Activated CD4-positive, alpha-beta T cell treated with anti-CD3 and anti-CD28 coated beads, Interleukin-2, Interleukin-4, amounts not matched to agents 100 ng/mL and 50 ng/mL, durations not matched to agents 16 hours and 8 hours (primary cell): Measurements from ENCODE around the gene SPATA13.
"Not testable (repeated sequence)": the region's sequence is repeated elsewhere in the genome, so short reads cannot be mapped to it uniquely, and the experiment has no call there.

Experiments used
- DNase-seq: peaks from one replicate; pipeline ENCODE4 v3.0.0-alpha.2; 2020; ENCODE audit warnings: low spot score

The SPATA13 gene

DNA sequence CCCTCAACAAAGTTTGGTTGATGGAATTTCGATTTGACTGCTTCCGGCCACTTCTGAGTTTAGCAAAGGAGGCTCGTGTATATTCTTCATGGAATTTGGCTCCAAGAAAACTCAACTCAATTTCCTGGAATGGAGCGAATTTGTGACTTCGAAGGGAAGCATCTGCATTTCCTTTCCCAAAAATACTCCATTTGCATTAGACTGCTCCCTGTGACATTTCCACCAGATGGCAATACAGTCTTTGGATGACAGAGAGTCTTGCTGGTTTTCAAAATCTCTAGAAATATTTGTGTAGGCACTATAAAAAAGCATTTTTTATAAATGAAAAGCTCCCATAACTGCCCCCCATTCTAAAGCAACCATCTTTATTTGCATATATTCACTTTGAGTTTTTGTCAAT, 152.9 kb downstream of the SPATA13 start:
- no peak for DNase-seq

GRCh38 chr13:24317835-24318234, 157.3 kb downstream of the SPATA13 start:
- not testable (repeated sequence) for DNase-seq

DNA sequence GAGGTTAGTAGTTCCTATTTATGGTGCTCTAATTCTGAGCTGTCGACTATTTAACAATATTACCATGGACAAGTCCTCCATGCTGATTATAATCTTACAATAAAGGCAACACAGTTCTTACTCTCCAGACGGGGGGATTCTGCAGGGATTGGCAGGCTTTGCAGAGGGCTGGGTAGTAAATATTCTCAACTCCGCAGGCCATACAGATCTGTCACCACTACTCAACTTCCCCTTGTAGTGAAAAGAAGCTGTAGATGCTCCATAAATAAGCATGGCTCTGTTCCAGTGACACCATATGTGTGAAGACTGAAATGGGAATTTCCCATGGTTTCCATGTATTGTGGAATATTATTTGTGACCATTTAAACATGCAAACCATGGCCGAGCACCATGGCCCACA, 158.4 kb downstream of the SPATA13 start:
- DNase-seq = not testable (repeated sequence)

DNA sequence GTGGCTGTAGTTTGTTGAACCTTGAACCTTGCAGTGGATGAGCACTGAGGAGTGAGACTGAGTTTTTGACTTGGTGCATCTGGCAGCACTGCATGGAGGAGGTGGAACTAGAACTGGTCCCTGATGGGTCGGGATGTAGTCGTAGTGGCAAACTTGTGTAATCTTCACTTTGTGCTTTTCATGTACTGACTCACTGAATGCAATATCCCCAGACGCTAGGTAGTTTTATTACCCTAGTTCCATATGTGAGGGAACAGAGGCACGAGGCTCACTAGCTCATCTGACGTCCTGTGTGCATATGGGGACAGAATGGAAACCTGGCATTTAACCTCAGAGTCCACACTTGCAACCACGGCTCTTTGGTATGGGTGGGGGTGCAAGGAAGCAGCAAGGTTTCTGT, 159.1 kb downstream of the SPATA13 start:
- DNase-seq = not testable (repeated sequence)

GRCh38 chr13:24321416-24321815, 160.9 kb downstream of the SPATA13 start:
- not testable (repeated sequence) for DNase-seq

DNA sequence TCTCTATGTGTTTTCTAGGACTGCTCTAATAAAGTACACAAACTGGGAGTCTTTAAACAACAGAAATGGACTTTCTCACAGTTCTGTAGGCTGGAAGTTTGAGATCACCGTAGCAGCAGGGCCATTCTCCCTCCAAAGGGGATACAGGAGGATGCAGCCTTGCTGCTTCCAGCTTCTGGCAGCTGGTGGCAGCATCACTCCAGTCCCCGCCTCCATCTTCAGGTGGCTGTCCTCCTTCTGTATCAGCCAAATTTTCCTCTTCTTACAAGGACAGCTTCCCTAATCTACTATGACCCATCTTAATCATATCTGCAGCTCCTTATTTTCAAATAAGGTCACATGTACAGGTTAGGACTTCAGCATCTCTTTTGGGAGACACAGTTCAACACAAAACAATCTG, 161.9 kb downstream of the SPATA13 start:
- not testable (repeated sequence) for DNase-seq

DNA sequence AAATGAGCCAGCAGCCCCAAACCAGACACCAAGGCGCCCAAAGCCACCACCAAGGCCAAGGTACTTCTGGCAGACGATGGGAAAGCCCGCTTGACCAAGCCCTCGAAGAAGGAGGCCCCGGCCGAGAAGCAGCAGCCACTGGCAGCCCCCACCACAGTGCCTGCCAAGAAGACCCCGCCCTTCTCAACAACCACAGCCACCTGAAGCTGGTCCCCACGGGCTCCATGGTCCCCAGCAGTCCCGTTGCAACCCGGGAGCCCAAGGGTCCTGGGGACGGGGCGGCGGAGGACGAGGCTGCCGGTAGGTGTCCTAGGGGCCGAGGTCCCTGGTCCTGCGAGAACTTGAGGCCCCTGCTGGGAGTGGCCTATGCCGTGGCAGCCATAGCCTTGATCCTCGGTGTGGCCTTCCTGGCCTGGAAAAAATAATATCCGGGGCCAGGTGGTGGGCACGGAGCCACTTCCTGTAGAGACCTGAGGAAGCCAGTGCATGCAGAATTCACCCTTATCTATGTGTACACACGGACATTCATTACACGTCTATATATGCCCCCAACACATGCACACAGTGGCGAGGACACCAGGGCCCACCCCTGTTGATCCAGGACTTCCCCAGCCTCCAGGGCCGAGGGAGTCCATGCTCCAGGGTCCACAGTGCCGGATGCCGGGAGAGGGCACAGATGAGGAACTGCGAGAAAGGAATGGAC, 162.7 kb downstream of the SPATA13 start:
- no peak for DNase-seq

- no peak for DNase-seq
Observed at GRCh38 chr13:24323739-24324075, 163.2 kb downstream of the SPATA13 start.

- DNase-seq = not testable (repeated sequence)
Observed at GRCh38 chr13:24327598-24327997, 167.1 kb downstream of the SPATA13 start.

GRCh38 chr13:24328145-24328544, 167.6 kb downstream of the SPATA13 start:
- DNase-seq = no peak

- DNase-seq = no peak
Observed at GRCh38 chr13:24338721-24339120, 178.2 kb downstream of the SPATA13 start.

DNA sequence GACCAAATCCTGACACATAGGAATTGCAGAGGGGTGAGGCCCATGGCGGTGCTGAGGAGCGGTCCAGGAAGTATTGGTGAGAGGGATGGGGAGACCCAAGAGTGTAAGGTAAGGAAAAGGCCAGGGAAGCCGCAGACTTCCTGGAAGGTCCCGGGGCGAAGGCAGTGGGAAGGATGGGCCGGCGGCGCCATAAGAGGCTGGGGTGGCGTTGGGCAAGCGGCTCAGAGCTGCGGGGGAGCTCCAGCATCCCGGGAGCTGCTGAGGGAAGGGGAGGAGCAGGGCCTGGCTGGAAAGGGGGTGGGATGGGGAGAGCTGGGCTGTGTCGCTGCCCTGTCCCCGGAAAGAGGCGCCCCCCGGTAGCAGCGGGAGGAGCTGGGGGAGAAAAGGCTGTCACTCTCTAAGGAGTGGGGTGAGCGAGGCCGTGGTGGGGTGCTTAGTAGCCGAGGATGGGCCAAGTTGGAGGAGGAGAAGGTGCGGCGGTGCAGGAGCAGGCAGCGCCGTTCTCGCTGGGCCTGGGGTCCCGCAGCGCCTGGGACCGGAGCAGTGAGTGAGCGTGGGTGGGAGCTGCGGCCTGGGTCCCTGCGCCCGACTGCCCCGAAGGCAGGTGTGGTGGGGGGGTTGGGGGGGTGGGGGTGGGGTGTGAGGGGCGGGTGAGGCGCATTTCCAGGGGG, 179.6 kb downstream of the SPATA13 start:
- DNase-seq = no peak

GRCh38 chr13:24340608-24340955, 180.1 kb downstream of the SPATA13 start:
- no peak for DNase-seq

GRCh38 chr13:24341439-24341838, 180.9 kb downstream of the SPATA13 start:
- DNase-seq = no peak

- no peak for DNase-seq
Observed at GRCh38 chr13:24348385-24348784, 187.9 kb downstream of the SPATA13 start.

DNA sequence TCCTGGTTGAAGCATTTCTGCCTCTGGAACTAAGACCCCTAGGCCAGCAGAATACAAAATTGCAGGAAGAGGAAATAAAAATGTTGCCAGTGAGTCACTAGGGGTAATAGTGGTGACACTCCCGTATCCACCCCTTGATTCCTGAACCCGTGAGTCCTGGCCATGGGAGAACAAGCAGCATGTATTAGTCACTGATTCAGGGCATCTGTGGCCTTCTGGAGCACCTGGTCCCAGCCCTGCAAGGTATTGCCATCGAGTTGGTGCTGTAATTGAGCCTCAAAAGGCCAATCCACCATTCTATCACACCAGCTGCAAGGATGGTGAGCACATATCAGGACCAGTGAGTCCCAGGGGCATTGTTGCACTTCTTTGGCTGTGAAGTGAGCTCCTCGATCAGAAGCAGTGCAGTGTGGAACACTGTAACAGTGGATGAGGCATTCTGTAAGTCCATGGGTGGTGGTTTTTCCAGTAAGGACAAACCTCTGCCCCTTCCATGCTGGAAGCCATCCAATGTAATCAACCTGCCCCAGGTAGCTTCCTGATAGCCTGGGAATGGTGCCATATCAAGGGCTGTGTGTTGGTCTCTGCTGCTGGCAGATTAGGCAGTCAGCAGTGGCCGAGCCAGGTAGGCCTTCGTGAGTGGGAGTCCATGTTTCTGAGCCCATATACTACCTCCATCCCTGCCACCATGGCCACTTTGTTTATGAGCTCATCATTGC, 188.4 kb downstream of the SPATA13 start:
- no peak for DNase-seq

DNA sequence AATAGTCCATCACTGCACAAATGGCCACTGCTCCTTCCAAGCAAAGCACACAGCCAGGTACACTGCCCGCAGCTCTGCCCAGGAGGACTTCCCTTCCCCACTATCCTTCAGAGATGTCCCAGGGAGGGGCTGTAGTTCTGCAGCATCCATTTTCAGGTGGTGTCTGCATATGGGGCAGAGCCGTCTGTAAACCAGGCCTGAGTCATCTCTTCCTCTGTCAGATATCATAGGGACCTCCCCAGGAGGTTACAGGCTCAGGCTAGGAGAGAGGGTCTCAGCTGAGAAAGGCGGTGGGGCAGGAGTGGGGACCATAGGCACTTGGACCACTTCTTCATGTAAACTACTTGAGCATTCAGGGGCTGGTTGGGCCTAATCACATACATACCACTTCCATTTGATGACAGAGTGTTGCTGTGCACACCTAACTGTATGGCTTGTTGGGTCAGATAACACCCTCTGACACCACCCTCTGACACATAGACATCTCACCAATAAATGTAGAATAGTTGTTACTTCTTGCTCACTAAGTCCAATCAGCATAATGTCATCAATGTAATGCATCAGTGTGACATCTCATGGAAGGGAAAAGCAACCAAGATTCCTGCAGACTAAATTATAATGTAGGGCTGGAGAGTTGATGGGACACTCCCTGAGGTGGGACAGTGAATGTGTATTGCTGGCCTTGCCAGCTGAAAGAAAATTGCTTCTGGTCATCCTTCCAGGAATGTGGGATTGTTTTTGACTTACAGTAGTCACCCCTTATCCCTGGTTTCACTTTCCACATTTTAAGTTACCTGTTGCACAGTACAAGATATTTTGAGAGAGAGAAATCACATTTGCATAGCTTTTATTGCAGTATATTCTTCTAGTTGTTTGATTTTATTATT, 189.5 kb downstream of the SPATA13 start:
- not testable (repeated sequence) for DNase-seq

GRCh38 chr13:24351423-24351822, 190.9 kb downstream of the SPATA13 start:
- no peak for DNase-seq

DNA sequence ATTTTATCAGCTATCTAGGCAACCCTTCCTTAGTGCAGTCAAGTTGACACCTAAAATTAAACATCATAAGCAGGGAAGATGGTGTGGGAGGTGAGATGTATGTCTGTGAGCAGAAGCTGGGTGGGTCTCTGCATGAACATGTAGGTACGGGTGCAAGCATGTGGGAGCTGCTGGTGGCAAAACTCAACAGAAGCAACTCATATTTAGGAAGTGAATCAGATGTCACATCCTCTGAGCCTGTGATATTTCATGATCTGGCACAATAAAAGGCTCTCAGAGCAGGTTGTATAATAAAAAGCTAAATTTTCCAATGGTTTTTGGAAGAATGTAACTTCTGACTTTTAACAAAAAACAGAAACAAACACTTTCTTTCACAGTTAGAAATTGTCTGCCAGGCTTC, 193.2 kb downstream of the SPATA13 start:
- DNase-seq = no peak

- DNase-seq = no peak
Observed at GRCh38 chr13:24355103-24355502, 194.6 kb downstream of the SPATA13 start.

DNA sequence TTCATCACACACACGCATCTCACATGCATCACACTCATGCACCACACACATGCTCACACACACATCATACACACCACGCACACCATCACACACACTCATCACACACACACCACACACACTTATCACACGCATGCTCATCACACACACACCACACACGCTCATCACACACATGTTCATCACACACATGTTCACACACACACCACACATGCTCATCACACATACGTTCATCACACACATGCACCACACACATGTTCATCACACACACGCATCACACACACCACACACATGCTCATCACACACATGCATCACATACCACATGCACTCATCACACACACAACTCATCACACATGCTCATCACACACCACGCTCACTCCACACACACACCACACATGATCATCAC, 195.8 kb downstream of the SPATA13 start:
- no peak for DNase-seq
